KMS-11 (cell line): ENCODE measurements around the gene MEMO1.

Experiments used
- H2AFZ ChIP-seq: fragments of 200-600 bp; sonication (generic); 2 replicates; pipeline ENCODE4 v1.6.1; 2016; ENCODE audit warnings: antibody characterized with exemption, mixed run types, low read depth
- H3K27ac ChIP-seq: fragments of 200-600 bp; sonication (generic); 2 replicates; pipeline ENCODE4 v1.6.1; 2016; ENCODE audit warnings: mild to moderate bottlenecking, mixed run types
- H3K27me3 ChIP-seq: fragments of 200-600 bp; sonication (generic); 2 replicates; pipeline ENCODE4 v1.6.1; 2017; ENCODE audit warnings: mild to moderate bottlenecking, low read depth, mixed run types, moderate library complexity; ENCODE audit not compliant: insufficient read depth
- H3K36me3 ChIP-seq: fragments of 200-600 bp; sonication (generic); 2 replicates; pipeline ENCODE4 v1.6.1; 2017; ENCODE audit warnings: mild to moderate bottlenecking, mixed run types; ENCODE audit not compliant: insufficient read depth
- H3K4me1 ChIP-seq: fragments of 200-600 bp; sonication (generic); 2 replicates; pipeline ENCODE4 v1.6.1; 2016; ENCODE audit warnings: mild to moderate bottlenecking, low read depth, mixed run types; ENCODE audit not compliant: poor library complexity, severe bottlenecking
- H3K4me2 ChIP-seq: fragments of 200-600 bp; sonication (generic); 2 replicates; pipeline ENCODE4 v1.7.0; 2016; ENCODE audit warnings: mild to moderate bottlenecking, mixed run types
- H3K4me3 ChIP-seq: fragments of 200-600 bp; sonication (generic); IDR thresholded peaks from 2 replicates; pipeline ENCODE4 v1.6.1; 2017; ENCODE audit warnings: low read depth, low read length, mixed read lengths; ENCODE audit not compliant: insufficient read depth
- H3K79me2 ChIP-seq: fragments of 200-600 bp; sonication (generic); 2 replicates; pipeline ENCODE4 v1.6.1; 2016; ENCODE audit warnings: low read depth, mixed run types; ENCODE audit not compliant: insufficient read depth
- H3K9ac ChIP-seq: fragments of 200-600 bp; sonication (generic); 2 replicates; pipeline ENCODE4 v1.6.1; 2016; ENCODE audit warnings: mild to moderate bottlenecking, mixed run types
- H4K20me1 ChIP-seq: fragments of 200-600 bp; sonication (generic); 2 replicates; pipeline ENCODE4 v1.6.1; 2016; ENCODE audit warnings: mild to moderate bottlenecking, mixed run types; ENCODE audit not compliant: insufficient read depth
- TF ChIP-seq, protein P1 (sequence below): fragments of 200-600 bp; sonication (generic); conservative IDR thresholded peaks from 2 replicates; pipeline ENCODE4 v1.6.1; 2017; ENCODE audit warnings: low read depth, mild to moderate bottlenecking, antibody characterized with exemption, low read length, moderate library complexity, mixed read lengths

The MEMO1 gene

DNA sequence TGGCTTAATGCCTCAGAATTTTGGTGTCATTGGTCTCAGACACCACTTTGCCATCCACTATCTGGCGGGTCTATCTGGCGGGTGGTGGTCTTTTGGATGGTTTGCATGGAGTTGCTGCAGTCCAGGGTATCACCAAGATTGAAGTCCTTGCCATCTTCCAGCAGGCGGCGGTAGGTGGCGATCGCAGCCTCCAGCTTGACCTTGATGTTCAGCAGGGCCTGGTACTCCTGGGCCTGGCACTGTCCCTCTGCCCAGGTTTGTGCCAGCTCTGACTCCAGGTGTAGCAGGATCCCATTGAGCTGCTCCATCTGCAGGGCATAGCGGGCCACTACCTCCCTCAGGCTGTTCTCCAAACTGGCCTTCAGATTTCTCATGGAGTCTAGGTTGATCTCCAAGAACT lies 188.2 kb downstream of the MEMO1 start:
- no peaks in the 10 kb centered on the region for H3K36me3 ChIP-seq
- H2AFZ ChIP-seq, result no peak overlapping the region
- no peaks in the 10 kb centered on the region for H4K20me1 ChIP-seq
- H3K27me3 ChIP-seq, result no peaks in the 10 kb centered on the region
- no peak overlapping the region for H3K9ac ChIP-seq
- no peak overlapping the region for H3K4me2 ChIP-seq
- H3K79me2 ChIP-seq, result no peaks in the 10 kb centered on the region
- TF ChIP-seq, protein P1, sequence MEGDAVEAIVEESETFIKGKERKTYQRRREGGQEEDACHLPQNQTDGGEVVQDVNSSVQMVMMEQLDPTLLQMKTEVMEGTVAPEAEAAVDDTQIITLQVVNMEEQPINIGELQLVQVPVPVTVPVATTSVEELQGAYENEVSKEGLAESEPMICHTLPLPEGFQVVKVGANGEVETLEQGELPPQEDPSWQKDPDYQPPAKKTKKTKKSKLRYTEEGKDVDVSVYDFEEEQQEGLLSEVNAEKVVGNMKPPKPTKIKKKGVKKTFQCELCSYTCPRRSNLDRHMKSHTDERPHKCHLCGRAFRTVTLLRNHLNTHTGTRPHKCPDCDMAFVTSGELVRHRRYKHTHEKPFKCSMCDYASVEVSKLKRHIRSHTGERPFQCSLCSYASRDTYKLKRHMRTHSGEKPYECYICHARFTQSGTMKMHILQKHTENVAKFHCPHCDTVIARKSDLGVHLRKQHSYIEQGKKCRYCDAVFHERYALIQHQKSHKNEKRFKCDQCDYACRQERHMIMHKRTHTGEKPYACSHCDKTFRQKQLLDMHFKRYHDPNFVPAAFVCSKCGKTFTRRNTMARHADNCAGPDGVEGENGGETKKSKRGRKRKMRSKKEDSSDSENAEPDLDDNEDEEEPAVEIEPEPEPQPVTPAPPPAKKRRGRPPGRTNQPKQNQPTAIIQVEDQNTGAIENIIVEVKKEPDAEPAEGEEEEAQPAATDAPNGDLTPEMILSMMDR, result no peak
- H3K4me3 ChIP-seq, result no peak overlapping the region
- H3K4me1 ChIP-seq, result no peaks in the 10 kb centered on the region
- H3K27ac ChIP-seq, result no peak overlapping the region
